GM19025 (cell line): ENCODE data around the gene AADACL4.
"Not testable (repeated sequence)": the region's sequence is repeated elsewhere in the genome, so short reads cannot be mapped to it uniquely, and the experiment has no call there.

Experiments
- ATAC-seq: cut with Tn5 transposase; IDR thresholded peaks from one replicate; pipeline ENCODE4 v1.9.1; 2021; ENCODE audit warnings: mild to moderate bottlenecking, low read depth, moderate library complexity; ENCODE audit not compliant: unreplicated experiment

The AADACL4 gene

DNA sequence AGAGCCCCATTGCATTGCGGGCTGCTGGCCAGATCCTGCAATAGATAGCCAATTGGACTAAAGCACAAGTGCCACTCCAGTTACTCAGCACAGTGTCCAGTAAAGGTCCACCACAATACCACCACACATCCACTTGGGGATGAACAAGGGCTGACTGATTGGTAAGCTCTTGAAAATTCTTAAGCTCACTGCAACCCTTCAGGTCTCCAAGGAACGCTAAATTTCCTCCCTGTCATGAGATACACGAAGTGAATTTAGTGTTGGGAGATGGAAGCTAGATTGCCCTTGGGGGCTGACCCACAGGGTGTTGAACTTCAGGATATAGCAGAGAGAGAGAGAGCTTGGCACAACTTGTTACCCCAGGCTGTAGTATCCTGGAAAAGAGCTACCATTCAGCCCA, 62.2 kb downstream of the AADACL4 start:
- no peak for ATAC-seq

DNA sequence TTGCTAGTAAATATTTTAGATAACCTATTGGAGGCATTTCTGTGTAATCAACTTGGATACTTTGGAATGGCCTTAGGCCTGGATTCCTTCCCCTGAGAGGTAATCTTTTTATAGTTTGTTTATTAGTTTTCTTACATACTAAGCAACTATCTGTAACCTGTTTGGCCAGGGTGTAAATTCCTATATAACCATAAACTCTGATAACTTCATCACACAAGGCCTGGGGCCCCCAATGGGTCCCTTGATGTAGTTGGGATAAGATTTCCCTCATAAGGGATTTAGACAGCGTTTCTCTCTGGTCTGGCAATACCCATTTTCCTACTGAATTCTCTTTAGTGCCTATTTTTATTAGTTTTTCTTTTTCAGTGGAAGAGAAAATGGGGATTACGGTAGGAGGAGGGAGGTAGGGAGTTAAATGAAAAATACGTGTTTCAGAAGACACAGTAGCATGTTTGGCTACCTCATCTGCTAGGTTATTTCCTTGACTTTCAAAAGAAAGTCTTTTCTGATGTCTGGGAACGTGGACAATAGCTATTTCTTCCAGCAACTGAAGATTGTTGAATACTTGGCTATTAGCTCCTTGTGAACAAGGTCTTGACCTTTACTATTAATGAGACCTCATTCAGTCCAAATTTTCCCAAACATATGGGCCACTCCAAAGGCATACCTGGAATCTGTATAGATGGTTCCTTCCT, 64.7 kb downstream of the AADACL4 start:
- ATAC-seq: no peak

DNA sequence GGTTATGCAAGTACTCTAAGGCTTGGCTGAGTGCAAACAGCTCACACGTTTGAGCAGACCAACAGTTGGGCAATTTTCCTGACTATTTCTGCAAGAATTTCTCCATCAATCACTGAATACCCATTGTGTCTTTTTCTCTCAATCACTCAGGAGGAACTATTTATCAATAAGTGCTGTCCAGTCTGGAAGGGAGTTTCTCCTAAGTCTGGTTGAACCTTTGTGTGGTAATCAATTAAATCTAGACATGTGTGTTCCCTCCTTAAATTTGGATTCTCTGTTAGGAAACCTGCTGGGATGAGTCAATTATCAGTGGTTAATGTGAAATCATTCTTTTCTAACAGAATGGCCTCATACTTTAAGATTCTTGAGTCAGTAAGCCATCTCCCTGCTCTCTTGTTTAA, 65.2 kb downstream of the AADACL4 start:
- ATAC-seq: no peak

DNA sequence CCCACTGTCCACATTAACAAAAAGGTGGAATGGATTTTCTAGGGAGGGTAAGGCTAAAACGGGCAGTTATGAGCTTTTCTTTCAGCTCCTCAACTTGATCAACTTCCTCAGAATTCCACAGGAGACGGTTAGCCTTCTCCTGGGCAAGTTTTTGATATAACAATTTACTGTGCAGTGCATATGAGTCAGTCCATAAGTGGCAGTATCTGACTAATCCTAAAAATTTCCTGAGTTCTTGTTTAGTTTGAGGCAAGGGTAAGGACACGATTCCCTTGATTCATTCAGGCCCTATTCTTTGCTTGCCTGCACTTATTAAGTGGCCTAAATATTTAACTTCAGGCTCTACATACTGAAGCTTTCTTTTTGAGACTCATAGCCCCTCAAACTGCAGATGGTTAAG, 65.8 kb downstream of the AADACL4 start:
- no peak for ATAC-seq

DNA sequence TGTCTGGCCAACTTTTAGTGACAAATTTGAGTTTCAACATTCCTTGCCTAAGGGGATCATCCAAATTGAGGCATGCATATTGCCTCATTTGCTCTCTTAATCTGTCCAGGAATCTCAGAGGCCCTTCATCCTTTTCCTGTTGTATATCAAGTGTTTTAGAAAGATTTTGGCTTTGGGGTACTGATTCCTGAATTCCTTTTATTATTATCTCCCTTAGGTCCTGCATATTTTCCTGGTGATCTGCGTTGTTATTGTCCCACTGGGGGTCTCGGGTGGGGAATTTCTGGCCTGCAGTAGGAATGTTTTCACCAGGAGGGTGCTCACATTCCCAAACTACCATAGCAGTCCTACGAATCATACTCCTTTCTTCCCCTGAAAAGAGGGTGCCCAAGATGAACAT, 67.7 kb downstream of the AADACL4 start:
- ATAC-seq: no peak

DNA sequence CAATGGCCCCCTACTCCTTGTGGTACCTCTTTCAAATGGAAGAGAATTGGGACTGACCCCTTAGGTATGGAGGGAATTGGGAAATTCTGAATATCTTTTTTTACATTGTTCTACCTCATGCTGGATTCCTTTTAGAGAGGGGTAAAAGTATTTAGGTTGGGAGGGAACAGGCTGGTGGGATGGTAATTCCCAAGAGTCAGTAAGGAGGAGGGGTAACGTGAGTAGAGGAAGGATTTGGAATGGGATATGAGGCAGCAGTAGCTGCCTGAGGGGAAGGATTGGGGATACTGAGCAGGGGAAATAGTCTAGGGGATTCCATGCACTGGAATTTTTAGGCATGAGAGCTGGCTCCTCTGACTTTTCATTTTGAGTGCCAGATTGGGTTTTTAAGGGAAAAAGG, 68.2 kb downstream of the AADACL4 start:
- no peak for ATAC-seq

DNA sequence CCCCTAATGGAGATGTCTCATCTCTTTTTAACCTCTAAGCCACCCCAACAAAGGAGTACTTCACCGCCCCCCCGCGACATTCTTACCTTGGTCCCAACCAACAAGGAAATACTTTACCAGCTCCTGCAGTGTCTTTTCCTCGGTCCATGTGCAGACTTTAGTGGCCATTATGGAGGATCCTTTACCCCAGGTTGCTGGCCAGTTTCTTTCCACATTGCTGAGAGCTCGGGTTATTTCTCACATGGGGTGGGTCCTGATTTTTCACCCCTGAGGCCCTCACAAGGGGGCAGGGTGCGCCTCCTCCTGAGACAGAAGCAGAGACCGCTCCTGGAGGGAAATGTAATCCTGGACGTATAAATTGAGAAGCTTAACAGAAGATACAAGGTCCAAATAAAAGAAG, 69.0 kb downstream of the AADACL4 start:
- ATAC-seq: no peak

DNA sequence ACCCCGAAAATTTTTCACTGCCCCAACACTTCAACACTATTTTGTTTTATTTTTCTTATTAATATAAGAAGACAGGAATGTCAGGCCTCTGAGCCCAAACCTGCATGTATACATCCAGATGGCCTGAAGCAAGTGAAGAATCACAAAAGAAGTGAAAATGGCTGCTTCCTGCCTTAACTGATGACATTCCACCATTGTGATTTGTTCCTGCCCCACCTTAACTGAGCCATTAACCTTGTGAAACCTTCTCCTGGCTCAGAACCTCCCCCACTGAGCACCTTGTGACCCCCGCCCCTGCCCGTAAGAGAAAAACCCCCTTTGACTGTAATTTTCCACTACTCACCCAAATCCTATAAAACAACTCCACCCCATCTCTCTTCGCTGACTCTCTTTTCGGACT, 69.8 kb downstream of the AADACL4 start:
- not testable (repeated sequence) for ATAC-seq

DNA sequence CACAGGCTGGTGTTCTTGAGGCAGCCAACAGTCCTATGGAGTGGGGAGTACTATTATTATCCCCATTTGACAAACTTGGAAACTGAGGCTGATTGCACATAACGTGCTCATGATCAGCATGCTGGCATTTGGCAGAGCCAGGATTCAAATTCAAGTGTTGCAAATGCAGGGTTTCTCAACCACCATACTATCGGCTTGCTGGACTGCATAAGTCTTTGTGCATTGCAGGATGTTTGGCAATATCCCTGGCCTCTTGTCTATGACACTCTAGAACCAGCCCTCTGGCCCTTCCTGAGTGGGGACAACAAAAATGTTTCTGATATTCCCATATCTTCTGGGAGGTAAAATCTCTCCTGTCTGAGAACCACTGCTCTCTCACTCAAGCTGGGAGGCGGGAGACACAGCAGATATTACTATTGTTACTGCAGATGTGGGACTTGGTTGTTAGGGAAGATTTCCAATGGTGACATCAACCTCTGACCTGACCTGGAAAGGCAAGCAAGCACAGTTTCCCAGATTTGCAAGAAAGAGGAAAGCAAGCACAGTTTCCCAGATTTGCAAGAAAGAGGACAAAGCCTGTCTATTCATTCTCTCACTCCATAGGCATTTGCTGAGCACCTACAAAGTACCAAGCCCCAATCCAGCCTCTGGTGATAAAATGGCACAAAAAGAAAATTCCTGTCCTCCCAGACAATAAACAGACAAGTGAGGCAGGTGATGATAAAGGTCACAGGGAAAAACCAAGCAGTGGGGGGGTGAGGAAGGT, 71.0 kb downstream of the AADACL4 start:
- ATAC-seq: no peak

DNA sequence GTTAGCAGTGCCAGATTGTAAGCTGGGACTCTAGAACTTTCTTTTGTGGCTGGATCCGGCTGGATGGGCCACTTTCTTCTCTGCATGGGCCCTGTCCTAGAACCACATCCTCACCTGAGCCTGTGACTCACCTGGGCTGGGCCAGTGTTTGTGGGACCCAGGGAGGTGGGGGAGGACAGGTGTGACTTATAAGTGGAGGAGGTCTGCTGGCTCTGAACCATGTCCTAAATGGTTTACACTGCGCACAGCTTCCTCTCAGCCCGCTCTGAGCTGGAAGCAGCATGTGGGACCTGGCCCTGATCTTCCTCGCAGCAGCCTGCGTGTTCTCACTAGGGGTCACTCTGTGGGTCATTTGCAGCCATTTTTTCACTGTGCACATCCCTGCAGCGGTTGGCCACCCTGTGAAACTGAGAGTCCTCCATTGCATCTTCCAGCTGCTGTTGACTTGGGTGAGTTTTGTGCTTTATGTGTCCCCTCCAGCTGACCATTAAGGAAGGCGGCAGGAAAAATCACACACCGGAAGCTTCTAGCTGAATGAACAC, 72.1 kb downstream of the AADACL4 start, which contains the start of gene AADACL3:
TSS of gene AADACL3 (plus strand) at position 215 of the 542 bp plus-strand sequence. CDS start at position 282, 67 bp downstream.
- ATAC-seq: no peak
